Vagina (tissue), 2 donors: ENCODE data around the gene PLK5. TPM values are rescaled to one million over a fixed set of nuclear protein-coding genes. Genes with fewer than 3 reads are reported as not detected.

Experiments
- DNase-seq, 2 donors: peaks; one replicate each; pipeline ENCODE4 v3.0.0-alpha.2; 2017; ENCODE audit errors: extremely low spot score in 2 of 2
- H3K27ac ChIP-seq: fragments of 200-600 bp; sonication (generic); one replicate; pipeline ENCODE4 v1.5.1; 2019
- H3K27me3 ChIP-seq: fragments of 200-600 bp; sonication (generic); one replicate; pipeline ENCODE4 v1.5.1; 2019
- H3K36me3 ChIP-seq, 2 donors: fragments of 200-600 bp; sonication (generic); one replicate each; pipeline ENCODE4 v1.5.1; 2017 to 2019
- H3K4me1 ChIP-seq: fragments of 200-600 bp; sonication (generic); one replicate; pipeline ENCODE4 v1.5.1; 2019
- H3K4me3 ChIP-seq, 2 donors: fragments of 200-600 bp; sonication (generic); 1 replicate in 1 of 2; 2 replicates in 1 of 2; pipeline ENCODE4 v1.5.1; 2016 to 2019
- H3K9me3 ChIP-seq: fragments of 200-600 bp; sonication (generic); one replicate; pipeline ENCODE4 v1.5.1; 2019
- CTCF ChIP-seq, 3 experiments: fragments of 450-650 bp in 2 of 3; fragments of 200-600 bp in 1 of 3; sonication (generic) in 1 of 3; IDR thresholded peaks; one replicate each; pipeline ENCODE4 v1.5.1; 2017 to 2019; ENCODE audit warnings: antibody characterized with exemption in 3 of 3, mild to moderate bottlenecking in 2 of 3, moderate library complexity in 2 of 3
- POLR2A ChIP-seq, 2 donors: fragments of 450-650 bp; IDR thresholded peaks; one replicate each; pipeline ENCODE4 v1.6.1; 2017; ENCODE audit warnings: antibody characterized with exemption in 2 of 2, mild to moderate bottlenecking in 2 of 2, moderate library complexity in 2 of 2
- POLR2AphosphoS5 ChIP-seq, 2 donors: sonication (generic); formaldehyde crosslinking; IDR thresholded peaks; one replicate each; pipeline ENCODE4 v1.9.0; 2017; ENCODE audit warnings: antibody characterized with exemption in 2 of 2, mild to moderate bottlenecking in 2 of 2, low read depth in 1 of 2; ENCODE audit not compliant: insufficient read depth in 1 of 2
- intact Hi-C: fragments of 100-400 bp; cut with DNase I; formaldehyde crosslinking; loops from one replicate; pipeline ENCODE4 v1.15.1; 2023
- total RNA-seq: library from RNA; depleted of rRNA; stranded (reverse); fragments of >200 nt; gene quantifications from one replicate; pipeline ENCODE4 v1.2.3, GENCODE V29; 2016

PLK5 gene
- total RNA-seq, 1 donor from 2014 or later, result 0.49 TPM

- Histone ChIP-seq H3K9me3 (no peaks in the 10 kb centered on the region), H3K4me1 (peaks cover 36% of the 10 kb centered on the region), H3K36me3 (no peaks in the 10 kb centered on the region), H3K4me3 (no peak overlapping the region), H3K27me3 (no peaks in the 10 kb centered on the region), H3K27ac (peak overlapping the region; percentile 50)
- no peak for TF ChIP-seq POLR2AphosphoS5 (IDR thresholded peaks at IDR 0.05; ENCODE audit: insufficient read depth in 1 of 2, low read depth in 1 of 2)
- no peak for TF ChIP-seq POLR2A (IDR thresholded peaks at IDR 0.05)
- TF ChIP-seq CTCF (IDR thresholded peaks at IDR 0.05), result no peak
- intact Hi-C loops, result no loop called here
- no peak for DNase-seq
Observed at GRCh38 chr19:1520203-1520780, 3.6 kb upstream of the PLK5 start.

GRCh38 chr19:1521636-1522035, 2.2 kb upstream of the PLK5 start:
- TF ChIP-seq CTCF (IDR thresholded peaks at IDR 0.05), result no peak
- TF ChIP-seq POLR2AphosphoS5 (IDR thresholded peaks at IDR 0.05; ENCODE audit: insufficient read depth in 1 of 2, low read depth in 1 of 2), result peak in 1 of 2 donors; percentile 61
- Histone ChIP-seq H3K27ac (peak overlapping the region; percentile 88), H3K4me3 (no peak overlapping the region), H3K36me3 (no peaks in the 10 kb centered on the region), H3K27me3 (no peaks in the 10 kb centered on the region), H3K4me1 (peaks cover 36% of the 10 kb centered on the region), H3K9me3 (no peaks in the 10 kb centered on the region)
- intact Hi-C loops, result no loop called here
- no peak for DNase-seq

GRCh38 chr19:1522061-1522460, 1.8 kb upstream of the PLK5 start:
- Histone ChIP-seq H3K27me3 (no peaks in the 10 kb centered on the region), H3K9me3 (no peaks in the 10 kb centered on the region), H3K27ac (peak overlapping the region; percentile 88), H3K4me3 (no peak overlapping the region), H3K36me3 (no peaks in the 10 kb centered on the region), H3K4me1 (peaks cover 36% of the 10 kb centered on the region)
- DNase-seq, result no peak
- TF ChIP-seq POLR2AphosphoS5 (IDR thresholded peaks at IDR 0.05; ENCODE audit: insufficient read depth in 1 of 2, low read depth in 1 of 2), result no peak
- TF ChIP-seq CTCF (IDR thresholded peaks at IDR 0.05), result no peak
- TF ChIP-seq POLR2A (IDR thresholded peaks at IDR 0.05), result no peak
- intact Hi-C loops, result no loop called here

- Histone ChIP-seq H3K4me3 (no peak overlapping the region), H3K4me1 (peaks cover 36% of the 10 kb centered on the region), H3K9me3 (no peaks in the 10 kb centered on the region), H3K36me3 (no peaks in the 10 kb centered on the region), H3K27me3 (no peaks in the 10 kb centered on the region), H3K27ac (peak overlapping the region; percentile 88)
- intact Hi-C loops, result no loop called here
- TF ChIP-seq CTCF (IDR thresholded peaks at IDR 0.05) (no peak), POLR2AphosphoS5 (IDR thresholded peaks at IDR 0.05; ENCODE audit: insufficient read depth in 1 of 2, low read depth in 1 of 2) (no peak), POLR2A (IDR thresholded peaks at IDR 0.05) (no peak)
- DNase-seq, result no peak
Observed at GRCh38 chr19:1522838-1523237, 1.0 kb upstream of the PLK5 start.

GRCh38 chr19:1524287-1524971, 552 bp downstream of the PLK5 start:
- peaks cover 36% of the 10 kb centered on the region for H3K4me1 ChIP-seq
- no peak for TF ChIP-seq POLR2AphosphoS5 (IDR thresholded peaks at IDR 0.05; ENCODE audit: insufficient read depth in 1 of 2, low read depth in 1 of 2)
- TF ChIP-seq CTCF (IDR thresholded peaks at IDR 0.05), result no peak
- TF ChIP-seq POLR2A (IDR thresholded peaks at IDR 0.05), result no peak
- H3K4me3 ChIP-seq, result peak overlapping the region; percentile 40 to 59
- peak overlapping the region; percentile 88 for H3K27ac ChIP-seq
- no peaks in the 10 kb centered on the region for H3K36me3 ChIP-seq
- DNase-seq, result no peak
- intact Hi-C loops, result no loop called here
- no peaks in the 10 kb centered on the region for H3K27me3 ChIP-seq
- H3K9me3 ChIP-seq, result no peaks in the 10 kb centered on the region
